Panc1 (cell line): ENCODE results near the gene AAK1. TPM values are rescaled to one million over a fixed set of nuclear protein-coding genes. Genes with fewer than 3 reads are reported as not detected.

ENCODE experiments used
- ATAC-seq: fragments of 200-7000 bp; cut with Tn5 transposase; 2 replicates; pipeline ENCODE4 v1.9.1; 2020; ENCODE audit warnings: mild to moderate bottlenecking, moderate library complexity
- BruUV-seq: library from RNA; stranded (reverse); fragments of 400-500 nt; replicated peaks from 2 replicates; lab custom pipeline; 2021; lab: Mats Ljungman, UMichigan
- CTCF ChIA-PET: fragments of 300-600 bp; sonication (Branson Sonifier 250); formaldehyde crosslinking; loops from one replicate; lab custom pipeline; 2022; ENCODE audit warnings: antibody characterized with exemption; lab: Charles Lee
- POLR2A ChIA-PET: fragments of 300-600 bp; sonication (Branson Sonifier 250); formaldehyde crosslinking; loops from one replicate; lab custom pipeline; 2022; ENCODE audit warnings: antibody characterized with exemption; lab: Charles Lee
- DNase-seq: peaks from one replicate; pipeline ENCODE4 v3.0.0-alpha.2; 2010; ENCODE audit warnings: low read depth, low spot score
- H3K27ac ChIP-seq: 2 replicates; pipeline ENCODE4 v1.5.1; 2011; ENCODE audit warnings: mild to moderate bottlenecking, low read length, inconsistent platforms
- H3K27me3 ChIP-seq: fragments of 200-500 bp; sonication (Bioruptor generic); 2 replicates; pipeline ENCODE4 v1.6.0; 2014; ENCODE audit warnings: low read length, inconsistent platforms; ENCODE audit not compliant: control insufficient read depth, insufficient read depth
- H3K36me3 ChIP-seq: fragments of 200-500 bp; sonication (Bioruptor generic); 2 replicates; pipeline ENCODE4 v1.5.1; 2014; ENCODE audit warnings: inconsistent platforms, mild to moderate bottlenecking, low read length, moderate library complexity; ENCODE audit not compliant: control insufficient read depth, insufficient read depth
- H3K4me1 ChIP-seq: 2 replicates; pipeline ENCODE4 v1.5.1; 2011; ENCODE audit warnings: inconsistent platforms, mild to moderate bottlenecking, low read length, moderate library complexity; ENCODE audit not compliant: control insufficient read depth, insufficient read depth
- H3K4me3 ChIP-seq, 2 experiments: 2 replicates each; pipeline ENCODE4 v1.5.1; 2011 to 2012; ENCODE audit warnings: low read depth in 2 of 2, low read length in 2 of 2, mild to moderate bottlenecking in 2 of 2, inconsistent platforms in 1 of 2, moderate library complexity in 1 of 2
- H3K9me3 ChIP-seq: fragments of 200-500 bp; sonication (Bioruptor generic); 2 replicates; pipeline ENCODE4 v1.5.1; 2014; ENCODE audit warnings: low read depth, mild to moderate bottlenecking, inconsistent platforms, low read length, moderate library complexity; ENCODE audit not compliant: control insufficient read depth, insufficient read depth
- CTCF ChIP-seq: fragments of 450-650 bp; IDR thresholded peaks from 2 replicates; pipeline ENCODE4 v1.5.1; 2017; ENCODE audit warnings: mild to moderate bottlenecking
- POLR2AphosphoS5 ChIP-seq: IDR thresholded peaks from 2 replicates; pipeline ENCODE4 v1.6.1; 2012; ENCODE audit warnings: mild to moderate bottlenecking, low read depth, low read length, moderate library complexity
- SIN3A ChIP-seq: IDR thresholded peaks from 2 replicates; pipeline ENCODE4 v1.6.1; 2012; ENCODE audit warnings: low read depth, mild to moderate bottlenecking, low read length, moderate library complexity, borderline replicate concordance; ENCODE audit not compliant: insufficient read depth
- TCF7L2 ChIP-seq: IDR thresholded peaks from 2 replicates; pipeline ENCODE4 v1.6.1; 2011; ENCODE audit warnings: mild to moderate bottlenecking, low read depth, low read length, inconsistent platforms
- in situ Hi-C: cut with HindIII; loops from 2 replicates; pipeline ENCODE4 v1.10.0; 2016; ENCODE audit warnings: low sequenced_read_pairs, low pct_unique_long_range_greater_than_20kb
- intact Hi-C: fragments of 100-400 bp; cut with micrococcal nuclease; formaldehyde crosslinking; loops from one replicate; pipeline ENCODE4 v1.10.0; 2022; ENCODE audit not compliant: unreplicated experiment
- total RNA-seq: library from RNA; stranded (reverse); gene quantifications from one replicate; pipeline ENCODE4 v1.2.1, GENCODE V29; 2021; ENCODE audit not compliant: unreplicated experiment
- TF ChIP-seq, protein P1 (sequence below), 2 experiments: IDR thresholded peaks; 2 replicates each; pipeline ENCODE4 v1.6.1; 2011 to 2012; ENCODE audit warnings: low read depth in 2 of 2, control low read depth in 1 of 2, low read length in 1 of 2, mild to moderate bottlenecking in 1 of 2, moderate library complexity in 1 of 2; ENCODE audit not compliant: insufficient read depth in 1 of 2

AAK1 gene
- total RNA-seq, 1 experiment from 2014 or later = 123 TPM

GRCh38 chr2:69580486-69580885 lies 63.1 kb downstream of the AAK1 start:
- no peak for DNase-seq
- Histone ChIP-seq H3K9me3 (no peaks in the 10 kb centered on the region), H3K4me3 (no peak overlapping the region), H3K27me3 (no peaks in the 10 kb centered on the region), H3K27ac (no peak overlapping the region), H3K36me3 (no peaks in the 10 kb centered on the region), H3K4me1 (peaks cover 23% of the 10 kb centered on the region)
- POLR2A ChIA-PET = interaction anchor here (0.6 kb wide), 1 partner anchor 16 kb away, joined by 3 read pairs; no protein-coding TSS in a partner anchor
- intact Hi-C loops = no loop called here
- CTCF ChIA-PET = no interaction called here
- in situ Hi-C loops = no loop called here
- BruUV-seq = no TSS peak
- TF ChIP-seq, protein P1, sequence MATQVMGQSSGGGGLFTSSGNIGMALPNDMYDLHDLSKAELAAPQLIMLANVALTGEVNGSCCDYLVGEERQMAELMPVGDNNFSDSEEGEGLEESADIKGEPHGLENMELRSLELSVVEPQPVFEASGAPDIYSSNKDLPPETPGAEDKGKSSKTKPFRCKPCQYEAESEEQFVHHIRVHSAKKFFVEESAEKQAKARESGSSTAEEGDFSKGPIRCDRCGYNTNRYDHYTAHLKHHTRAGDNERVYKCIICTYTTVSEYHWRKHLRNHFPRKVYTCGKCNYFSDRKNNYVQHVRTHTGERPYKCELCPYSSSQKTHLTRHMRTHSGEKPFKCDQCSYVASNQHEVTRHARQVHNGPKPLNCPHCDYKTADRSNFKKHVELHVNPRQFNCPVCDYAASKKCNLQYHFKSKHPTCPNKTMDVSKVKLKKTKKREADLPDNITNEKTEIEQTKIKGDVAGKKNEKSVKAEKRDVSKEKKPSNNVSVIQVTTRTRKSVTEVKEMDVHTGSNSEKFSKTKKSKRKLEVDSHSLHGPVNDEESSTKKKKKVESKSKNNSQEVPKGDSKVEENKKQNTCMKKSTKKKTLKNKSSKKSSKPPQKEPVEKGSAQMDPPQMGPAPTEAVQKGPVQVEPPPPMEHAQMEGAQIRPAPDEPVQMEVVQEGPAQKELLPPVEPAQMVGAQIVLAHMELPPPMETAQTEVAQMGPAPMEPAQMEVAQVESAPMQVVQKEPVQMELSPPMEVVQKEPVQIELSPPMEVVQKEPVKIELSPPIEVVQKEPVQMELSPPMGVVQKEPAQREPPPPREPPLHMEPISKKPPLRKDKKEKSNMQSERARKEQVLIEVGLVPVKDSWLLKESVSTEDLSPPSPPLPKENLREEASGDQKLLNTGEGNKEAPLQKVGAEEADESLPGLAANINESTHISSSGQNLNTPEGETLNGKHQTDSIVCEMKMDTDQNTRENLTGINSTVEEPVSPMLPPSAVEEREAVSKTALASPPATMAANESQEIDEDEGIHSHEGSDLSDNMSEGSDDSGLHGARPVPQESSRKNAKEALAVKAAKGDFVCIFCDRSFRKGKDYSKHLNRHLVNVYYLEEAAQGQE (IDR thresholded peaks at IDR 0.05; ENCODE audit: insufficient read depth in 1 of 2, low read depth in 2 of 2, low read length in 1 of 2) = no peak
- TF ChIP-seq CTCF = no peak
- TF ChIP-seq SIN3A = no peak
- TF ChIP-seq POLR2AphosphoS5 = no peak
- TF ChIP-seq TCF7L2 = no peak
- ATAC-seq = no peak

- TF ChIP-seq SIN3A (no peak), TCF7L2 (no peak), POLR2AphosphoS5 (no peak), CTCF (no peak)
- TF ChIP-seq, protein P1 (IDR thresholded peaks at IDR 0.05; ENCODE audit: insufficient read depth in 1 of 2, low read depth in 2 of 2, low read length in 1 of 2) = no peak
- intact Hi-C loops = no loop called here
- peaks cover 23% of the 10 kb centered on the region for H3K4me1 ChIP-seq
- in situ Hi-C loops = no loop called here
- no peaks in the 10 kb centered on the region for H3K36me3 ChIP-seq
- ChIA-PET POLR2A (no interaction called here), CTCF (no interaction called here)
- BruUV-seq = no TSS peak
- no peaks in the 10 kb centered on the region for H3K9me3 ChIP-seq
- no peaks in the 10 kb centered on the region for H3K27me3 ChIP-seq
- H3K27ac ChIP-seq = no peak overlapping the region
- ATAC-seq (no peak), DNase-seq (no peak)
- H3K4me3 ChIP-seq = no peak overlapping the region
These were observed 64.0 kb downstream of the AAK1 start for GRCh38 chr2:69579536-69579935.
